Measurements from ENCODE around the gene GPR65.

The GPR65 gene

GRCh38 chr14:88043529-88044443 is 38.9 kb downstream of the GPR65 start:
- DNase-seq = peak; percentile 37

DNA sequence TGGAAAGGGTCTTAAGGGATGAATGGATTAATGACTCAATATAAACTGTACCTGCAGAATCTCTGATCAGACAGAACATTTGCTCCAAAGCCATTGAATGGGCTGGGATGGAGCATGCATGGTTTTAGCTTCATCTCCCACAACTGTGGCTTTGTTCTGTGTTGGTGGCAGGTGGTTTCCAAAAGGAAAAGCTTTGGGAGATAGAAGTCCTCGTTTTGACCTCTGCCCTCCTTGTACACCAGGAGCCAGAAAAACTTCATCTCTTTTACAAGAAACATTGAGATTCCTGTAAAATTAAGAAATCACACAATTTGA is 39.5 kb downstream of the GPR65 start:
- no peak for DNase-seq

DNA sequence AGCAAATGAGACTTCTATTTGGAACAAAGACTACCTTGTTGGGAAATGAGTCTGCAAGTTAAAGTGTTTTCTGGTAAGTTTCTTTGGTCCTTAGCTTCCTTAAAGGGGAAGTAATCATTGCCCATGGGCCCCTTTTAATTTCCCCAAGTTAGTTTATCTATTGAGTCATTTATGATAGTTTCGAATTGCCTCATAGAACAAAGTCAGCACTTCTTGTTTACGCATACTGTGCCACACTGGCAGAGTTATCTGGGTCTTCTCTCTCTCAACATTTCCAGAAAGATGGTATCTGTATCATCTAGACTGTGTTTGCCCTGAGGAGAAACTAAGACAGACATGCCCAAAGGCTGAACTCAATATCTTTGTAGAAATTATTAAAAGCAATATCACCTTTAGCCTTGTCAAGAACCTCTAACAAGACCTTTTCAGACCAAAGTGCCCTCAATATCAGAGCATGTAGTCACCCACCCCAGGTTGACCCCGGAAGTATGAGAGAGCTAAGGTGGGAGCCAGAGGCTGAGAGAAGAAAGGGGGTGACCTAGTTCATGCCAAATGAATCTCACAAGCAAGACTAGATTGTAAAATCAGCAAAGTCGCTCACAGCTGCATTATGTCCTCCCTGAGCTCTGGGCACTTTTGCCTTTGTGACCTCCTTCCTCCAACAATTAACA is 40.0 kb downstream of the GPR65 start:
- peak; percentile 85 for DNase-seq

- DNase-seq = peak; percentile 93
These were observed 40.8 kb downstream of the GPR65 start for GRCh38 chr14:88045705-88046104.

DNA sequence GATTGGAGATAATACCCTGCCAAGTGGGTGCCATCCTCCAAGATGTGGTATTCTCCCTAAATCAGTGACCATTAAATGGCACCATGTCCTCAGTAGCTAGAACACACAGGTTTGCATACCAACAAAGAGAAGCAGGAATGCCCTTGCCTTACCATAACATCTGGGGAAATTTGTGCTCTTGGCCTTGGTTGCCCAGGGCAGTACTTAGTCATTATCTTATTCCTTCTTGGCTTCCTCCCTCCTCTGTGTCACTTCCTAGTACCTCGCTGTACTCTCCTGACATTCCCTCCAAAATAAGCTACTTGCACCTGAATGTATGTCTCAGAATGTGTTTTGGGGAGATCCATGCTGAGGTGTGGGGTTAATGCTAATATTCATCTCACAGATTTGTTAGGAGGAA is 43.4 kb downstream of the GPR65 start:
- no peak for DNase-seq

- peak; percentile 78 for DNase-seq
These were observed 44.3 kb downstream of the GPR65 start for GRCh38 chr14:88049266-88049665.

DNA sequence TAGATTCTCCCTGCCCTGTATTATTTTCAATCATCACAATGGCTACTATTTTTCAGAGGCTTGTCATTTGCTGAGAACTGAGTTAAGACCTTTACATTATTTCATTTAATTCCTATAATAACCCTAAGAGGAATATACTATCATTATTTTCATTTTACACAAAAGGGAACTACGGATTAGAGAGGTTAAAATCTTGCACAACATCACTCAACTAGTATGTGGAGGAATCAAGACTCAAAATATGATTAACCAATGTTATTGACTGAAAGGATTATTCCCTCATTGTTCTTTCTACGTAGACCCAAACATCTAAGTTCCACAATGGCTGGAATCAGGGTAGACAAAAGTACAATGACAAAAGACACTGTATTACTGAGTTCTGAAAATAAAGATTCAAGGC is 45.0 kb downstream of the GPR65 start:
- DNase-seq = peak; percentile 44

DNA sequence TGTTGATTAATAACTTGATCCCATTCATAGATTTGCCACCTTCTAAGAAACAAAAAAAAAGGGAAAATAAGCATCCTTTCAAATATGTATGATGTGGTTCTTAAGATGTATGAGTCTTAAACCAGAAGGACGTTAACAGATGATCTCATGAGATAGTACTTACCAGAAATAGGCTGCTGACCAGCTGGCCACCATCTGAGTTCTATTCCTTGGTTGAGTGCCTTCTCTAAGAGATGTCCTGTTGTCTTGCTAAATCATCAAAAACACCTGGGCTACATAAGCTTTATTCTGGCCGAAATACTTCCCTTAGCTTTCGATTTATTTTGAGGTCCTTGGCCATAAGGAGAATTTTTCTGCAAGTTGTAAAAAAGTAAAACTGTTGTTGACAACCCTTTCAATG is 55.6 kb downstream of the GPR65 start:
- DNase-seq = no peak

DNA sequence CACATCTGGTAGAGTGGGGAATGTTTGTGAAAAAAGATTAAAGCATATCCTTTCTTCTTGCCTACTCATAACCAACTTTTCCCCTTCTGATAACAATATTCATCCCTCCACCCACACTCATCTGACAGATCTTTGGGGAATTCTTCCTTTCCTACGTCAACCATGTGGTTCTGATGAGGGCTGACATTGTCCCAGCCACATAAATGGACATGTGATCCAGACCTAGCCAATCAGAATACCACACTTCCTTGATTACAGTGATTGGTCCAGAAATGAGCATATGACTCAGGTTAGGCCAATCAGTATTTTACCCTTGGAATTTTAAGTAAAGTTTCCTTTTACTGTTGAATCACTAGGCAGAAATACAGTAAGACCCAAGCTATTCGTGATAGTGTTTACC is 58.9 kb downstream of the GPR65 start:
- no peak for DNase-seq
